Calu3 (cell line): ENCODE measurements around the gene CNTN6. TPM values are rescaled to one million over a fixed set of nuclear protein-coding genes. Genes with fewer than 3 reads are reported as not detected.

Experiments used
- BruUV-seq: library from RNA; stranded (reverse); fragments of 400-500 nt; replicated peaks from 2 replicates; lab custom pipeline; 2021; lab: Mats Ljungman, UMichigan
- CTCF ChIA-PET: fragments of 300-600 bp; sonication (Branson Sonifier 250); formaldehyde crosslinking; loops from one replicate; lab custom pipeline; 2022; ENCODE audit warnings: antibody characterized with exemption; lab: Charles Lee
- DNase-seq: peaks from one replicate; pipeline ENCODE4 v3.0.0; 2022
- H3K27ac Mint-ChIP-seq: one replicate; pipeline ENCODE4 v1.8.0; 2022; ENCODE audit warnings: mixed read lengths; ENCODE audit not compliant: unreplicated experiment
- H3K27me3 Mint-ChIP-seq: one replicate; pipeline ENCODE4 v1.8.0; 2022; ENCODE audit warnings: mixed read lengths; ENCODE audit not compliant: unreplicated experiment
- H3K36me3 Mint-ChIP-seq: one replicate; pipeline ENCODE4 v1.8.0; 2022; ENCODE audit warnings: mild to moderate bottlenecking, moderate library complexity, mixed read lengths; ENCODE audit not compliant: insufficient read depth, unreplicated experiment
- H3K4me1 Mint-ChIP-seq: one replicate; pipeline ENCODE4 v1.8.0; 2022; ENCODE audit warnings: mild to moderate bottlenecking, low read depth, mixed read lengths; ENCODE audit not compliant: unreplicated experiment
- H3K4me3 Mint-ChIP-seq: one replicate; pipeline ENCODE4 v1.8.0; 2022; ENCODE audit warnings: mild to moderate bottlenecking, low read depth, moderate library complexity, mixed read lengths; ENCODE audit not compliant: unreplicated experiment
- H3K9me3 Mint-ChIP-seq: one replicate; pipeline ENCODE4 v1.8.0; 2022; ENCODE audit warnings: low read depth, mixed read lengths; ENCODE audit not compliant: unreplicated experiment
- intact Hi-C: fragments of 100-400 bp; cut with micrococcal nuclease; formaldehyde crosslinking; loops from one replicate; pipeline ENCODE4 v1.10.0; 2022; ENCODE audit not compliant: unreplicated experiment
- total RNA-seq: library from RNA; stranded (reverse); gene quantifications from 2 replicates; pipeline ENCODE4 v1.2.3, GENCODE V29; 2022
- TF ChIP-seq, protein P1 (sequence below): fragments of 200-600 bp; IDR thresholded peaks from one replicate; pipeline ENCODE4 v1.8.0; 2022; ENCODE audit warnings: antibody characterized with exemption; ENCODE audit not compliant: unreplicated experiment

CNTN6 gene
- total RNA-seq, 1 experiment from 2014 or later, result not detected

GRCh38 chr3:1082108-1082507, 10.7 kb upstream of the CNTN6 start:
- Mint-ChIP-seq H3K4me1 (peaks cover 7% of the 10 kb centered on the region), H3K9me3 (no peaks in the 10 kb centered on the region), H3K36me3 (peaks cover 1% of the 10 kb centered on the region), H3K4me3 (no peak overlapping the region), H3K27ac (no peak overlapping the region), H3K27me3 (no peaks in the 10 kb centered on the region)
- TF ChIP-seq, protein P1, sequence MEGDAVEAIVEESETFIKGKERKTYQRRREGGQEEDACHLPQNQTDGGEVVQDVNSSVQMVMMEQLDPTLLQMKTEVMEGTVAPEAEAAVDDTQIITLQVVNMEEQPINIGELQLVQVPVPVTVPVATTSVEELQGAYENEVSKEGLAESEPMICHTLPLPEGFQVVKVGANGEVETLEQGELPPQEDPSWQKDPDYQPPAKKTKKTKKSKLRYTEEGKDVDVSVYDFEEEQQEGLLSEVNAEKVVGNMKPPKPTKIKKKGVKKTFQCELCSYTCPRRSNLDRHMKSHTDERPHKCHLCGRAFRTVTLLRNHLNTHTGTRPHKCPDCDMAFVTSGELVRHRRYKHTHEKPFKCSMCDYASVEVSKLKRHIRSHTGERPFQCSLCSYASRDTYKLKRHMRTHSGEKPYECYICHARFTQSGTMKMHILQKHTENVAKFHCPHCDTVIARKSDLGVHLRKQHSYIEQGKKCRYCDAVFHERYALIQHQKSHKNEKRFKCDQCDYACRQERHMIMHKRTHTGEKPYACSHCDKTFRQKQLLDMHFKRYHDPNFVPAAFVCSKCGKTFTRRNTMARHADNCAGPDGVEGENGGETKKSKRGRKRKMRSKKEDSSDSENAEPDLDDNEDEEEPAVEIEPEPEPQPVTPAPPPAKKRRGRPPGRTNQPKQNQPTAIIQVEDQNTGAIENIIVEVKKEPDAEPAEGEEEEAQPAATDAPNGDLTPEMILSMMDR, result peak; percentile 40
- DNase-seq, result peak; percentile 71
- CTCF ChIA-PET, result no interaction called here
- BruUV-seq, result no TSS peak
- intact Hi-C loops, result loop anchor here (1.0 to 10.0 kb wide), 5 partner anchors 169 to 903 kb away; no protein-coding TSS in a partner anchor

- intact Hi-C loops, result loop anchor here (1.0 to 10.0 kb wide), 5 partner anchors 95 to 1928 kb away; no protein-coding TSS in a partner anchor
- Mint-ChIP-seq H3K9me3 (no peaks in the 10 kb centered on the region), H3K4me3 (no peak overlapping the region), H3K27me3 (no peaks in the 10 kb centered on the region), H3K36me3 (peaks cover 6% of the 10 kb centered on the region), H3K4me1 (peaks cover 14% of the 10 kb centered on the region), H3K27ac (peak overlapping the region; percentile 100)
- no TSS peak for BruUV-seq
- CTCF ChIA-PET, result interaction anchor here (0.6 to 0.7 kb wide), 13 partner anchors 31 to 1910 kb away, joined by 3 to 21 read pairs (median 4); no protein-coding TSS in a partner anchor
- peak; percentile 61 for DNase-seq
- TF ChIP-seq, protein P1, result no peak
Observed at GRCh38 chr3:1087066-1087560, 5.7 kb upstream of the CNTN6 start.

GRCh38 chr3:1088503-1088902, 4.3 kb upstream of the CNTN6 start:
- Mint-ChIP-seq H3K36me3 (peaks cover 6% of the 10 kb centered on the region), H3K9me3 (no peaks in the 10 kb centered on the region), H3K4me1 (peaks cover 14% of the 10 kb centered on the region), H3K27me3 (no peaks in the 10 kb centered on the region), H3K4me3 (no peak overlapping the region), H3K27ac (peak overlapping the region; percentile 73)
- BruUV-seq, result no TSS peak
- TF ChIP-seq, protein P1, result no peak
- CTCF ChIA-PET, result no interaction called here
- no peak for DNase-seq
- intact Hi-C loops, result loop anchor here (5.0 to 10.0 kb wide), 4 partner anchors 94 to 896 kb away; no protein-coding TSS in a partner anchor

DNA sequence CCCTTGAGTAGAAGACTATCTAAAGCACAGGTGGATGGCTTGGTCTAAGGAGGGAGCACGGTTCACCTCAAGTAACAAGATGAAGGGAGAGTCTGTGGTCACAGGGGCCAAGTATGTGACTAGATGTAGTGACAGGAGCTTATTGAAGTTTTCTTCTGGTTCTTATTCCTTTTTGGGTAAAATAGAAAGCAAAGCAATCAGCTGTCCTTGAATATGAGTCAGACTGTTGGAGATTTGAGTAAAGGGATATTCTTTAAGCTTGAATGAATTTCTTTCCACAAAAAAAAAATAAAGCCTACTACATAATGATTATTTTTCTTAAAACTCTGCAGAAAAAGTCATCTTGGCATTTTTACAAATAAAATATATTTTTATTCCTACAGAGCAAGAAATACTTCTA, 1.5 kb upstream of the CNTN6 start:
- Mint-ChIP-seq H3K27ac (no peak overlapping the region), H3K4me1 (peaks cover 14% of the 10 kb centered on the region)

More for the DNA sequence above, 1.5 kb upstream of the CNTN6 start:
- intact Hi-C loops, result no loop called here
- TF ChIP-seq, protein P1, result no peak
- DNase-seq, result no peak
- CTCF ChIA-PET, result no interaction called here
- no TSS peak for BruUV-seq
- no peaks in the 10 kb centered on the region for H3K9me3 Mint-ChIP-seq
- peaks cover 9% of the 10 kb centered on the region for H3K36me3 Mint-ChIP-seq
- no peak overlapping the region for H3K4me3 Mint-ChIP-seq
- H3K27me3 Mint-ChIP-seq, result no peaks in the 10 kb centered on the region
